ENCODE results near the gene ABHD2.
"Not testable (repeated sequence)": the region's sequence is repeated elsewhere in the genome, so short reads cannot be mapped to it uniquely, and the experiment has no call there.

The ABHD2 gene

GRCh38 chr15:89075101-89075640, 13.1 kb upstream of the ABHD2 start:
- no peak for DNase-seq (ENCODE audit: low read depth)

DNA sequence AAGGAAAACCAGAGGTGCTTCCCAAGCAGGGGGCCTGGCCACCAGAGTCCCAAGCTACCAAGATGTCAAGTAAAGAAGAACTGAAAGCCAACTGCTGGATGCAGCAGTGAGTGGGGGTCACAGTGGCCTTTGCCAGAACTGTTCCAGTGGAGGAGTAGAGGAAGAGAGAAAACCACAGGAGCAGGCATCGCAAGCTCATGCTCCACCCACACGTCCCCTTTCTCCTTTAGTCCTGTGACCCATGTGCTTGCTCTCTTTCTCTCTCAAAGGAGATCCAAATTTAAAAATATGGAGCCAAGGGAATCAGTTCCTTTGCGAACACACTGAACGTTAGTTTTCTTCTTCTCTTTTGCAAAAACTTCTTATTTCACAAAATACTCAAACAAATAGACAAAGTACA, 12.4 kb upstream of the ABHD2 start:
- DNase-seq (ENCODE audit: low read depth), result no peak

DNA sequence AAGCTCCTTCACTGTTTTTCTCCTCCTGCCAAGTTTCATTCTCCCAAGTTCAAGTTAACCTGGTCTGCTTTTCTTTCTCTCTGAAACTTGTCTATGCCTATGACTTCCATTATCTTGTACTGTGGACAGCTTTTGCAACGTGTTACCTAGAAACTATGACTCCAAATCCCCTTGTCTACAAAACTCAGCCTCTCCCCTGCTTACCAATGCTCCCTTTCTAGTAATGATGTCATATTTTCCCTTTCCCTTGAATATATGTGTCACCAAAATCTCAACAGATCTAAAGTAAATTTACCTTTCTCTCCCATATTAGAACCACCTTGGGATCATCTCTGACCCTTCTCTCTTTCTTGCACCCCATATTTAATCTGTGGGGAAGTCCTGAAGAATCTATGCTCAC, 10.5 kb upstream of the ABHD2 start:
- no peak for DNase-seq (ENCODE audit: low read depth)

DNA sequence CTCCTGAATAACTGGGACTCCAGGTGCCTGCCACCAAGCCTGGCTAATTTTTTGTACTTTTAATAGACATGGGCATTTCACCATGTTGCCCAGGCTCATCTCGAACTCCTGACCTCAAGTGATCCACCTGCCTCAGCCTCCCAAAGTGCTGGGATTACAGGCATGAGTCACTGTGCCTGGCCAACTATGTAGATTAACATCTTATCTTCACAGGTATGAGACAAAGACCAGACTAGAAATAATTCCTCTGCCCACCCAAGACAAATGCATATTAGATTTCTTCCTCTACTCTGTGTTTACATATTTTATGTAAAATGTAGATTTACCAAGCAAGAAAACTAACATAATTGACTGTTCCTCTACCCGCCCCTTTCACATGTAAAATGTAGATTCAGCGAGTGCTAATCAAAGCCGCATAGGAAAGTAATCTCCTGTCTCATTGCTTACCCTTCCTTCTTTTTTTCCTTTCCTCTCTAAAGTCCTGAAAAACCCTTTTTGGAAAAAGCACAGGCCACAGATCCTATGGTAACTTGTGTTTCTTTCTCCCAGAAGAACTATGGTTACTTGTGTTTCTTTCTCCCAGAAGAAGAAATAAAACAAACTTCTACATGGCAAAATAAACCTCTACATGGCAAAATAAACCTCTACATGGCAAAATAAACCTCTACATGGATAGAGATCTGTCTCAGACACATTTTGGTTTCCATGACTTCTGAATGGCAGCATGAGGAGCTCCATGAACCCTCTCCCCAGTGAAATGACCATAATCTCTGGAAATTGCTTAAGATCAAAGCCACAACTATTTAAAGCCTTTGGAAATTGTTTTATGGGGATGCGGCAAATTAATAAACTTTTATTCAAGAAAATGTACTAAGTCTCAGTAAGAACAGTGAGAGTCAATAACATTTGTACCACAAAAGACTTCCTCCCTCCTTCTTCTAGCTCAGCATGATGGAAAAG, 9.1 kb upstream of the ABHD2 start:
- DNase-seq (ENCODE audit: low read depth), result no peak

GRCh38 chr15:89081878-89082277, 6.4 kb upstream of the ABHD2 start:
- DNase-seq (ENCODE audit: low read depth), result no peak

- DNase-seq (ENCODE audit: low read depth), result no peak
Measured at GRCh38 chr15:89083246-89083645, 5.0 kb upstream of the ABHD2 start.

- DNase-seq (ENCODE audit: low read depth), result no peak
Measured at GRCh38 chr15:89085289-89085926, 2.8 kb upstream of the ABHD2 start.

DNA sequence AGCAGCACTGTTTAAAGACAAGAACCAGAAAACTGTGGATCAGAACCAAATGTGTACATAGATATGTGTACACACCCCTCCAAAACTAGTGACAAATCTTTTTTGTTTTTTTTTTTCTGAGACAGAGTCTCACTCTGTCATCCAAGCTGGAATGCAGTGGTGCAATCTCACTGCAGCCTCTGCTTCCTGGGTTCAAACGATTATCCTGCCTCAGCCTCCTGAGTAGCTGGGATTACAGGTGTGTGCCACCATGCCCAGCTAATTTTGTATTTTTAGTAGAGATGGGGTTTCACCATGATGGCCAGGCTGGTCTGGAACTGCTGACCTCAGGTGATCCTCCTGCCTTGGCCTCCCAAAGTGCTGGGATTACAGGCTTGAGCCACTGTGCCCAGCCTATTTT, 2.3 kb upstream of the ABHD2 start:
- not testable (repeated sequence) for DNase-seq (ENCODE audit: low read depth)

DNA sequence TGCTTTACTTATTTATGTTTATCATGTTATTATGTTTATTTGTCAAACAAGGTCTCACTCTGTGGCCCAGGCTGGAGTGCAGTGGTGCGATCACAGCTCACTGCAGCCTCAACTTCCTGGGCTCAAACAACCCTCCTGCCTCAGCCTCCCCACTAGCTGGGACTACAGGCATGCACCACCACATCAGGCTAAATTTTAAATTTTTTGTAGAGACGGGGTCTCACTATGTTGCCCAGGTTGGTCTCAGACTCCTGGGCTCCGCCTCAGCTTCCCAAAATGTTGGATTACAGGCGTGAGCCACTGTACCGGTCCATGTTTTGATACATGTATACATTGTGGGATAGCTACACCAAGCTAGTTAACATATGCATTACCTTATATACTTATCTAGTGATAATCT, 1.9 kb upstream of the ABHD2 start:
- not testable (repeated sequence) for DNase-seq (ENCODE audit: low read depth)

DNA sequence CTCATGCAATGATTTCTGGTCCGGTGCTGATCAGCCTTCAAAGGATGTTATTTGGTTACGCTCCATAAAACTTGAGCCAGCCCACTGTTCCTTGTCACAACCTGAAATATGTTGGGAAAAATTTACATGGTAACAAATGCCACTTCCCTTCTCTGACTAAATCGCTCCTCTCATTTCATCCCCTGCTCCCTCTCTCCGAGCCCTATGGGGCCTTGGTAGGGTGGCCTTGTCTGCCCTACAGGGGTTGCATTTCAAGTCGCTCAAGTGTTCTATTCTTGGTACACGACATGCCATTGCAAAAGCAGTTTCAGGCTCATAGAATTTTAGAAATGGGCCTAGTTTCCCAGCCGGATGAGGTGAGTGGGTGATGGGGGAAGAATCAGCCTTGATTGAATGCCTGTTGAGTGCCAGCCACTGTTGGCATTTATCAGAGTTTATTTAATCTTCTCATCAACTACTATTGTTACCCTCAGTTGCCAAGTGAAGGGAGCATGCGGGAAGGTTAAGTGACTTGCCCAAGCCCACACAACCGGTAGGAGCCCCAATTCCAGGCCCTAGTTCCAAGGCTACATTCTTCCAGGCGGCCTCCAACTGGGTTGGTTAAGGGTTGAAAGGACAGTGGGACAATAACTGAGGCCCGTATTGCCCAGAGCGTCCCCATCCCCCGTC, 961 bp upstream of the ABHD2 start:
- DNase-seq (ENCODE audit: low read depth), result no peak

DNA sequence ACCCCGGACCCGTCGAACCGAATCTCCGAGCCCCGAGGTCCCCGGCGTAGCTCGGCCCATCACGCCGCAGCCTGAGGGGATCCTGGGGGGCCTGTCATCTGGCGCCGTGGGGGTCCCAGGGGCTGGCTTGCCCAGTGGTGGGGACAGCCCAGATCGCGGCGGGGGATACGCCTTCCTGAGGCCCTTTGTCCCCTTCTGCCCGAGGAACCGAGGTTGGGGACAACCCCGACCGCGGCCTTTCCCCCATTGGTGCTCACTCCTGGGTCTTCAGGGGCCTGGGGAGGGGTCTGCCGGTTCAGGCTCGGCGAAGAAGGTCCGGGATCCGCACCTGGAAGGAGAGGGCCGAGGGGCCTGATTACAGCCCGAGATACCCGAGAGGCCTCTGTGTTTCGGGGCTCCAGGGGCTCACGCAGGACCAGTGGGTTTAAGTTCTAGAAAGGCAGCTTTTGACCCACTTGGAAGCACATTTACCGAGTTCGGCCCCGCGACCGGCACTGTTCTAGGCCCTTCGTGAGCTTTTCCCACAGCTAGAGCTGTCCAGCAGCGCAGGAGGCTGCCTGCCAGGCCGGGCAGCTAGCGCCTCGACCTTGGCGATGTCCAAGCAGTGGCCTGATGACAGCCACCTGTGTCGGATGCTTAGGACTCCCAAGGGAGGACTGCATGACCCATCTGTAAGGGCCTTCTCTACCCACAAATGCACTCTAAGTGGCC, 504 bp downstream of the ABHD2 start:
- DNase-seq (ENCODE audit: low read depth), result no peak

GRCh38 chr15:89089316-89090230, 1.3 kb downstream of the ABHD2 start:
- no peak for DNase-seq (ENCODE audit: low read depth)

- no peak for DNase-seq (ENCODE audit: low read depth)
Measured at GRCh38 chr15:89090791-89091626, 2.8 kb downstream of the ABHD2 start.

DNA sequence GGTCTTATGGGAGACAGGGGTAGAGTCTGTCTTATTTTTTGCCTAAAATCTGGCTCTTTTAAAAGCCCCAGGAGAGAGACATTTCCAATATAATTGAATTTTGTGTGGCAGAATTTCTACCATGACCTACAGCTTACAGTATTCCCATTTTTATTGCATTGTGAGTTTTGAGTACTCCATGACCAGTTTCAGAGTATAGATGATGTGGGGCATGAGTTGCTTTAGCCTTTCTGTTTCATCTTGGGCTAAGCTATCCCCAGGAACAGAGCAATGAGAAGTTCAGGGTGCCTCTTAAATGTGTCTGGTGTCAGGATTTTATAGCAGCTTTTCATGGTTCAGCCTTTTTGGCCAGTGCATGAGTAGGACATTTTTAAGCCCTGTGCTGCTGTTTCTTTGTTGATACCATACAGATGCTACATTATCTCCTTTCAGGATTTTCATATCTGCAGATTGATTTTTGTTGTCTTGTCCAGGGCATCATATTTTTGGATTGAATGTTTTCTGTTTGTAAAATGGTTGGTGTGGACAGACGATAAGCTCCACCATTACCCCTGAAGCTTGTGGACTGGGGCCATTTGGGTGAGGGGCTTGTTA, 3.5 kb downstream of the ABHD2 start:
- no peak for DNase-seq (ENCODE audit: low read depth)

DNA sequence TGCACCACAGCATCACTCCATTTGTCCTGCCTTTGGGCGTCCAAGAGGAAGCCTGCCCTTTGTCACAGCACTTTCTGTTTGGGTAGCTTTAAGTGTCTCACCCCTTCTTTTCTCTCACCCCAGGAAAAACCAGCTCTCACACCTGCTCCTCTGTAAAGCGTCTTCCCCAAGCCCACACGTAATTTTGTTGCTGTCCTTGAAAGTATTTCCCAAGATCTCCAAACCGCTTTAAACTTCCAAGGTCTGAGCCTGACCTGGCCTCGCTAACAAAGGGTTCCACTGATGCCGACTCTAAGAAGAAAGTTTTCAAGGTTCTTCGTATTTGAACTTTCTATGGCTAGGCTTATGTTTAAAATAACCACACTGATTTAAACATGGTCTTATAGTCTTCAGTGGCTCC, 5.3 kb downstream of the ABHD2 start:
- DNase-seq (ENCODE audit: low read depth), result no peak

DNA sequence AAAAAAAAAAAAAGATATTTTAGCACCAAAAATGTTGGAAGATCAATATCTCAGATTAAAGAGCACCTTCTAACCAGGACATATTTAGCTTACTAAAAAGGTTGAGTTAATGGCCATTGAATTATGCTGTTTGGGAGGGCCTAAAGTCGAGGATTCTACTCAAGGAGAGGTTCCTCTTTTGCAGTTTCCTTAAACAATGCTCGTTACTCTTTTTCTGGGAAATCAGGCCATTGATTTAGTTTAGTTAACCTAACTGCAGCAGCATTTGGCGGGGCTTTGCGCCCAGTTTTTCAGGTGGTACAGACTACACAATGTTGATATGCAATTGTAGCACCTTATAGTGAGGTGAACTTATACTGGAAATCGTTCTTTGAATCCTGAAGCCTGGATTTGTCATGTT, 6.8 kb downstream of the ABHD2 start:
- no peak for DNase-seq (ENCODE audit: low read depth)

DNA sequence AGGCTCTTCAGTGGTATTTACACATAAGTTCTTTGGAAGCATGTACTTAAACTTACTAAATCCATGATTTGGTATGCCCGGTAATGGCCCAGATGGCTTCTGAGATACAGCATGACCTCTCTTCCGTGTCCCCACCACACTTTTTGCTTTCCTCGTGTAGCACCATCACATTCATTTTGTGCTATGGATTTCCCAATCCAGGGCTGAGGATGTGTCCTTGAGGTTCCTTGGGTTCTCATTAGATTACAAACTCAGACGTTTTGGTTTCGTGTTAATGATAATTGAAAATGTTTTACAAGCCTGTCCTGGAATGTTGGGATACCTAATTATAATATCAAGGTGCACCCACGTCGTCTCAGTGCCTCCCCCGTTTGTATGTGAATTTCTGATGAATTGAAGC, 7.3 kb downstream of the ABHD2 start:
- no peak for DNase-seq (ENCODE audit: low read depth)

DNA sequence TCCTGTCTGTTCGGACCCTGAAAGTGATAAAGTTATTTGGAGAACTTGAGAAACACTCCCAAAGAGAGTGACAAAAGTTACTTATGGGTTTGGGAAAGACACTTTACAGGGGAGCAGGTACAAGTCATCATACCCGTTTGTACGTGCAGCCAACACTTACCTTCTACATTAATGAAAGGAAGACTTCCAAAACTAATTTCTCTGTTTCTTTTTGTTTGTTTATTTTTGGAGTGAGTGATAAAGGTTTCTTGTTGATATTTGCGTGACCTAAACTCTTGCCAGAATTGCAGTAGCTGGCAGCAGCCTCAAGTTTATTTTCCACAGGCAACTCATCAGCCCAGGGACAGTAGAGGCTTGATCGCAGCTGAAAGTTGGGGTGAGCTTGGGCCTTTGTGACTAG, 8.4 kb downstream of the ABHD2 start:
- no peak for DNase-seq (ENCODE audit: low read depth)

DNA sequence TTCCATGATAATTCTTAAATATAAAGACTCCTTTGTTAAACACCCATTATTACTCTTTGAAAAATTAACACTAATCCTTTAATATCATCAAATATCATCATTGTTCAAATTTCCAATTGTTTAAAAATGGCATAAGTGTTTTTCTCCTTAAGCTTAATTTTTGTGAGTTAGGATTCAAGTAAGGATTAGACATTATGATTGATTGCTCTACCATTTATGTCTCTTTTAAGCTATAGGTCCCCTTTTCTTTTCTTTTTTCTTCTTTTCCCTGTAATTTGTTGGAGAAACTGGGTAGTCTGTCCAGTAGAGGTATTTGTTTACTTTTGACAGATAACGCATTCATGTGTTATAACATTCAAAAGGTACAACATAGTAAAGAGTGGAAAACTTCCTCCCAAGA, 9.1 kb downstream of the ABHD2 start:
- DNase-seq (ENCODE audit: low read depth), result no peak

- DNase-seq (ENCODE audit: low read depth), result no peak
Measured at GRCh38 chr15:89098281-89098680, 10.0 kb downstream of the ABHD2 start.
